Keratinocyte (primary cell): ENCODE measurements around the gene IFIT2.

ENCODE experiments used
- EZH2 ChIP-seq: IDR thresholded peaks from one replicate; pipeline ENCODE4 v1.6.1; 2012; ENCODE audit warnings: inconsistent platforms, mild to moderate bottlenecking, low read length, moderate library complexity
- TF ChIP-seq, protein P1 (sequence below), 3 experiments: IDR thresholded peaks in 1 of 3; conservative IDR thresholded peaks in 1 of 3; optimal IDR thresholded peaks in 1 of 3; 2 replicates in 2 of 3; 3 replicates in 1 of 3; pipeline versions ENCODE3 to v1.5.1; 2011; ENCODE audit warnings: low read length in 3 of 3, mild to moderate bottlenecking in 3 of 3, moderate library complexity in 2 of 3, control low read depth in 1 of 3, inconsistent platforms in 1 of 3; ENCODE audit not compliant: insufficient read depth in 2 of 3; ENCODE audit errors: extremely low read depth in 1 of 3

DNA sequence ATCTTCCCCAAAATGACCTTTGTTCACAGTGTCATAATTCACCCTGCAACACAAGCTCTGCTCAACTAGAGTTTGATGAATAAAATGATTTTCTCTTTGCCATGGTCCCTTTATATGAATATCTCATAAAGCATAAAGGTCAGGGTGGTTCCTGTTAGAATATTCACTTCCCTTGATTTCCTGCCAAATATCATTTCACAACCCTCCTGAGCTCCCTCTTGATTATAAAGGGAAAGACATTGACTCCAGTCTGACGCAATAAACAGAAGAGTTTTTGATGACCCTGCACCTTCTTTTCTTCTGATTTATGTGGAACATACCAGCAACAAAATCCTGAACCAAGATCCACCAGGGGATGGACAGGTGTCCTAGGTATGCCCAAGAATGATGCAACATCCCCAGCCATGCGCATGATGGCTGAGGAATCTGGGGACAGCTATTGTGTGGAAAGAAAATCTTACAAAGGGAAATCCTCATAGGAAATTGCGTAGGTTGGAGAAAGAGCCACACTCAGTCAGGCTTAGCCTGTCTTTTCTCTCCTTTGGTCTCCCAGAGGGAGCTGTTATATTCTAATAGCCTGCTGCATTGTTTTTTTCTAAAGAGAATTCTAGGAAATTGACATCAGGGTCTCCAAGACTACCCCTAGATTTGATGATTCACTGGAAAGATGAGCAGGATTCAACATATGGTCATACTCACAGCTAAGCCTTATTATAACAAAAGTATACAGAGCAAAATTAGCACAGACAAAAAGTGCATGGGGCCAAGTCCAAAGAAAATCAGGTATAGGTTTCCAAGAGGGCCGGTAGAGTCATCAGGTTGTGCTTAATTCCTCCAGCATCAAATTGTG, 44.8 kb downstream of the IFIT2 start:
- TF ChIP-seq, protein P1, sequence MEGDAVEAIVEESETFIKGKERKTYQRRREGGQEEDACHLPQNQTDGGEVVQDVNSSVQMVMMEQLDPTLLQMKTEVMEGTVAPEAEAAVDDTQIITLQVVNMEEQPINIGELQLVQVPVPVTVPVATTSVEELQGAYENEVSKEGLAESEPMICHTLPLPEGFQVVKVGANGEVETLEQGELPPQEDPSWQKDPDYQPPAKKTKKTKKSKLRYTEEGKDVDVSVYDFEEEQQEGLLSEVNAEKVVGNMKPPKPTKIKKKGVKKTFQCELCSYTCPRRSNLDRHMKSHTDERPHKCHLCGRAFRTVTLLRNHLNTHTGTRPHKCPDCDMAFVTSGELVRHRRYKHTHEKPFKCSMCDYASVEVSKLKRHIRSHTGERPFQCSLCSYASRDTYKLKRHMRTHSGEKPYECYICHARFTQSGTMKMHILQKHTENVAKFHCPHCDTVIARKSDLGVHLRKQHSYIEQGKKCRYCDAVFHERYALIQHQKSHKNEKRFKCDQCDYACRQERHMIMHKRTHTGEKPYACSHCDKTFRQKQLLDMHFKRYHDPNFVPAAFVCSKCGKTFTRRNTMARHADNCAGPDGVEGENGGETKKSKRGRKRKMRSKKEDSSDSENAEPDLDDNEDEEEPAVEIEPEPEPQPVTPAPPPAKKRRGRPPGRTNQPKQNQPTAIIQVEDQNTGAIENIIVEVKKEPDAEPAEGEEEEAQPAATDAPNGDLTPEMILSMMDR (optimal IDR thresholded peaks at IDR 0.05 in 1 of 3, IDR thresholded peaks at IDR 0.05 in 1 of 3, conservative IDR thresholded peaks at IDR 0.05 in 1 of 3; ENCODE audit: extremely low read depth in 1 of 3, insufficient read depth in 2 of 3, low read length in 3 of 3) = no peak
- TF ChIP-seq EZH2 = no peak
